ENCODE measurements around the gene TMED7. TPM values are rescaled to one million over a fixed set of nuclear protein-coding genes. Genes with fewer than 3 reads are reported as not detected.

TMED7 gene
- total RNA-seq, 2 donors from 2014 or later, result 127 to 146 TPM

GRCh38 chr5:115661101-115661500 lies 35.3 kb upstream of the TMED7 start:
- Histone ChIP-seq H3K36me3 (no peaks in the 10 kb centered on the region), H3K9ac (ENCODE audit: low read depth in 2 of 2, low read length in 2 of 2) (no peak overlapping the region), H3K4me1 (no peaks in the 10 kb centered on the region), H3K27ac (no peak overlapping the region), H3K27me3 (no peaks in the 10 kb centered on the region), H3K4me3 (no peak overlapping the region), H3K9me3 (no peaks in the 10 kb centered on the region)
- TF ChIP-seq, protein P1, sequence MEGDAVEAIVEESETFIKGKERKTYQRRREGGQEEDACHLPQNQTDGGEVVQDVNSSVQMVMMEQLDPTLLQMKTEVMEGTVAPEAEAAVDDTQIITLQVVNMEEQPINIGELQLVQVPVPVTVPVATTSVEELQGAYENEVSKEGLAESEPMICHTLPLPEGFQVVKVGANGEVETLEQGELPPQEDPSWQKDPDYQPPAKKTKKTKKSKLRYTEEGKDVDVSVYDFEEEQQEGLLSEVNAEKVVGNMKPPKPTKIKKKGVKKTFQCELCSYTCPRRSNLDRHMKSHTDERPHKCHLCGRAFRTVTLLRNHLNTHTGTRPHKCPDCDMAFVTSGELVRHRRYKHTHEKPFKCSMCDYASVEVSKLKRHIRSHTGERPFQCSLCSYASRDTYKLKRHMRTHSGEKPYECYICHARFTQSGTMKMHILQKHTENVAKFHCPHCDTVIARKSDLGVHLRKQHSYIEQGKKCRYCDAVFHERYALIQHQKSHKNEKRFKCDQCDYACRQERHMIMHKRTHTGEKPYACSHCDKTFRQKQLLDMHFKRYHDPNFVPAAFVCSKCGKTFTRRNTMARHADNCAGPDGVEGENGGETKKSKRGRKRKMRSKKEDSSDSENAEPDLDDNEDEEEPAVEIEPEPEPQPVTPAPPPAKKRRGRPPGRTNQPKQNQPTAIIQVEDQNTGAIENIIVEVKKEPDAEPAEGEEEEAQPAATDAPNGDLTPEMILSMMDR (IDR thresholded peaks at IDR 0.05), result no peak
- no peak for DNase-seq
- intact Hi-C loops (cut with DNase I), result no loop called here

GRCh38 chr5:115657881-115658233 lies 32.0 kb upstream of the TMED7 start:
- no peak overlapping the region for H3K27ac ChIP-seq
- no peak for DNase-seq
- H3K9ac ChIP-seq (ENCODE audit: low read depth in 2 of 2, low read length in 2 of 2), result no peak overlapping the region
- no peaks in the 10 kb centered on the region for H3K27me3 ChIP-seq
- intact Hi-C loops (cut with DNase I), result no loop called here
- H3K36me3 ChIP-seq, result no peaks in the 10 kb centered on the region
- H3K9me3 ChIP-seq, result no peaks in the 10 kb centered on the region
- H3K4me3 ChIP-seq, result no peak overlapping the region
- no peaks in the 10 kb centered on the region for H3K4me1 ChIP-seq
- TF ChIP-seq, protein P1 (IDR thresholded peaks at IDR 0.05), result no peak

DNA sequence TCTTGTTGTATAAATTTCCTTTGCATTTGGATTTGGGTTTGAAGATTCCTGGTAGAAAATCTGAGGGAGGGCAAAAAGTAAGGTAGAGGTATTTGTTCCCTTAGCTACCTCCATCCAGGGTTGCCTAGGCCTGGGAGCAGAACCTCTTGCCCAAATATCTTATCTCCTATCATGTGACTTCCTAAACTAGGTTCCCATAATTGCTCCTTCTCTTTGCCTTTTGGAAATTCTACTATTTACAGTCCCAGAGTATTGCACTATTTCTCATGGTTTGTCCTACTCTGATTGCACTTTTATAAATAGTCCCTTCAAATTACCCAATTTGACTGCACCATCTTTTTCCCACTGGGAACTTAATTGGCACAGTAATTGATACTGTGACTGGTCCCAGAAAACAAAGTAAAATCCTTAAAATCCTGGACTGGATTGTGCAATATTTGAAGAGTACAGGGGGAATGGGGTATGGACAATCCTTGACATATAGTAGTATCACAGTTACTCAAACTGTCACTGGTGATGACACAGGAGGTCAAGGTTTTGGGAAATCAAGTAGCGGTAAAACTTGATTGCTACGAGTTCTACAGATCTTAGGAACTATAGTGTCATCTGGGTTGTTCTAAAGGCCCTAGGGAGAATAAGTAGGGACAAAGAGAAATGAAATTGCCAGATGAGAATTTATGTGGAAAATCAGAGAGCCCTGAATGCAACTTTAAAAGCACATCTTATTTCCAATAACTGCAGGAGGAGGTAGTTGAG lies 31.5 kb upstream of the TMED7 start:
- no peak for DNase-seq
- no peaks in the 10 kb centered on the region for H3K27me3 ChIP-seq
- no peak overlapping the region for H3K9ac ChIP-seq (ENCODE audit: low read depth in 2 of 2, low read length in 2 of 2)
- no peaks in the 10 kb centered on the region for H3K9me3 ChIP-seq
- no peaks in the 10 kb centered on the region for H3K36me3 ChIP-seq
- no peak overlapping the region for H3K4me3 ChIP-seq
- H3K27ac ChIP-seq, result no peak overlapping the region
- intact Hi-C loops (cut with DNase I), result no loop called here
- TF ChIP-seq, protein P1 (IDR thresholded peaks at IDR 0.05), result no peak
- H3K4me1 ChIP-seq, result no peaks in the 10 kb centered on the region

- Histone ChIP-seq H3K27me3 (no peaks in the 10 kb centered on the region), H3K4me3 (no peak overlapping the region), H3K4me1 (no peaks in the 10 kb centered on the region), H3K36me3 (no peaks in the 10 kb centered on the region), H3K9me3 (no peaks in the 10 kb centered on the region), H3K27ac (no peak overlapping the region), H3K9ac (ENCODE audit: low read depth in 2 of 2, low read length in 2 of 2) (no peak overlapping the region)
- intact Hi-C loops (cut with DNase I), result no loop called here
- DNase-seq, result no peak
- TF ChIP-seq, protein P1 (IDR thresholded peaks at IDR 0.05), result no peak
Observed at GRCh38 chr5:115656404-115656803, 30.6 kb upstream of the TMED7 start.

- no peaks in the 10 kb centered on the region for H3K9me3 ChIP-seq
- DNase-seq, result no peak
- H3K9ac ChIP-seq (ENCODE audit: low read depth in 2 of 2, low read length in 2 of 2), result no peak overlapping the region
- intact Hi-C loops (cut with DNase I), result no loop called here
- TF ChIP-seq, protein P1 (IDR thresholded peaks at IDR 0.05), result no peak
- no peaks in the 10 kb centered on the region for H3K36me3 ChIP-seq
- no peak overlapping the region for H3K4me3 ChIP-seq
- no peak overlapping the region for H3K27ac ChIP-seq
- H3K27me3 ChIP-seq, result no peaks in the 10 kb centered on the region
- H3K4me1 ChIP-seq, result no peaks in the 10 kb centered on the region
Observed at GRCh38 chr5:115655994-115656393, 30.2 kb upstream of the TMED7 start.

All from colonic mucosa (tissue), 4 donors.